Stromal cell of bone marrow (primary cell): ENCODE measurements around the gene RNF157.

Experiments used
- DNase-seq: peaks from one replicate; pipeline ENCODE4 v3.0.0-alpha.2; 2012; ENCODE audit warnings: low read depth

RNF157 gene

GRCh38 chr17:76123191-76123499, 117.1 kb downstream of the RNF157 start:
- DNase-seq = no peak

GRCh38 chr17:76122431-76123190, 117.7 kb downstream of the RNF157 start:
- no peak for DNase-seq

GRCh38 chr17:76121932-76122430, 118.3 kb downstream of the RNF157 start:
- no peak for DNase-seq

GRCh38 chr17:76120658-76121008, 119.7 kb downstream of the RNF157 start:
- no peak for DNase-seq

GRCh38 chr17:76119409-76120371, 120.6 kb downstream of the RNF157 start:
- DNase-seq = no peak

- no peak for DNase-seq
Measured at GRCh38 chr17:76115138-76115754, 125.0 kb downstream of the RNF157 start.

GRCh38 chr17:76111956-76112355, 128.3 kb downstream of the RNF157 start:
- DNase-seq = no peak

- no peak for DNase-seq
Measured at GRCh38 chr17:76107509-76107908, 132.8 kb downstream of the RNF157 start.

- no peak for DNase-seq
Measured at GRCh38 chr17:76106703-76107102, 133.6 kb downstream of the RNF157 start.

- no peak for DNase-seq
Measured at GRCh38 chr17:76104896-76105231, 135.4 kb downstream of the RNF157 start.

- DNase-seq = no peak
Measured at GRCh38 chr17:76104140-76104895, 136.0 kb downstream of the RNF157 start.

- peak; percentile 79 for DNase-seq
Measured at GRCh38 chr17:76103274-76104139, 136.8 kb downstream of the RNF157 start, which contains the start of gene EXOC7. Gene EXOC7 (minus strand): TSS chr17:76103787. CDS start chr17:76103692, 95 bp downstream.

GRCh38 chr17:76102944-76103273, 137.4 kb downstream of the RNF157 start:
- DNase-seq = no peak

GRCh38 chr17:76097716-76098295, 142.5 kb downstream of the RNF157 start:
- DNase-seq = no peak

GRCh38 chr17:76095943-76096342, 144.3 kb downstream of the RNF157 start:
- DNase-seq = no peak

- DNase-seq = no peak
Measured at GRCh38 chr17:76094046-76094445, 146.2 kb downstream of the RNF157 start.

GRCh38 chr17:76092526-76093413, 147.5 kb downstream of the RNF157 start:
- no peak for DNase-seq
